Suprapubic skin (tissue), 4 donors: ENCODE measurements around the gene KLKB1.

ENCODE experiments used
- POLR2A ChIP-seq, 2 donors: fragments of 450-650 bp; IDR thresholded peaks; one replicate each; pipeline ENCODE4 v1.6.1; 2017; ENCODE audit warnings: antibody characterized with exemption in 2 of 2, mild to moderate bottlenecking in 2 of 2, moderate library complexity in 2 of 2
- POLR2AphosphoS5 ChIP-seq, 3 donors: sonication (generic); formaldehyde crosslinking; IDR thresholded peaks; one replicate each; pipeline ENCODE4 v1.6.1; 2017; ENCODE audit warnings: antibody characterized with exemption in 3 of 3
- TF ChIP-seq, protein P1 (sequence below), 2 donors: fragments of 200-600 bp in 1 of 2; fragments of 450-650 bp in 1 of 2; sonication (generic) in 1 of 2; IDR thresholded peaks; one replicate each; pipeline ENCODE4 v1.5.1; 2016 to 2019; ENCODE audit warnings: antibody characterized with exemption in 2 of 2, mild to moderate bottlenecking in 1 of 2, moderate library complexity in 1 of 2

- TF ChIP-seq, protein P1, sequence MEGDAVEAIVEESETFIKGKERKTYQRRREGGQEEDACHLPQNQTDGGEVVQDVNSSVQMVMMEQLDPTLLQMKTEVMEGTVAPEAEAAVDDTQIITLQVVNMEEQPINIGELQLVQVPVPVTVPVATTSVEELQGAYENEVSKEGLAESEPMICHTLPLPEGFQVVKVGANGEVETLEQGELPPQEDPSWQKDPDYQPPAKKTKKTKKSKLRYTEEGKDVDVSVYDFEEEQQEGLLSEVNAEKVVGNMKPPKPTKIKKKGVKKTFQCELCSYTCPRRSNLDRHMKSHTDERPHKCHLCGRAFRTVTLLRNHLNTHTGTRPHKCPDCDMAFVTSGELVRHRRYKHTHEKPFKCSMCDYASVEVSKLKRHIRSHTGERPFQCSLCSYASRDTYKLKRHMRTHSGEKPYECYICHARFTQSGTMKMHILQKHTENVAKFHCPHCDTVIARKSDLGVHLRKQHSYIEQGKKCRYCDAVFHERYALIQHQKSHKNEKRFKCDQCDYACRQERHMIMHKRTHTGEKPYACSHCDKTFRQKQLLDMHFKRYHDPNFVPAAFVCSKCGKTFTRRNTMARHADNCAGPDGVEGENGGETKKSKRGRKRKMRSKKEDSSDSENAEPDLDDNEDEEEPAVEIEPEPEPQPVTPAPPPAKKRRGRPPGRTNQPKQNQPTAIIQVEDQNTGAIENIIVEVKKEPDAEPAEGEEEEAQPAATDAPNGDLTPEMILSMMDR (IDR thresholded peaks at IDR 0.05): no peak
- no peak for TF ChIP-seq POLR2A (IDR thresholded peaks at IDR 0.05)
- no peak for TF ChIP-seq POLR2AphosphoS5 (IDR thresholded peaks at IDR 0.05)
Observed at GRCh38 chr4:186285147-186285546, 57.8 kb downstream of the KLKB1 start.
